AG04449 (cell line): ENCODE measurements around the gene ABCD4.
"Not testable (repeated sequence)": the region's sequence is repeated elsewhere in the genome, so short reads cannot be mapped to it uniquely, and the experiment has no call there.

ENCODE experiments used
- CTCF ChIA-PET: fragments of 350-600 bp; formaldehyde crosslinking; extraction: SDS; loops from one replicate; lab custom pipeline; 2021; ENCODE audit warnings: antibody characterized with exemption; lab: Yijun Ruan, JAX
- POLR2A ChIA-PET: fragments of 400-600, 350-600 bp; formaldehyde crosslinking; extraction: SDS; loops from one replicate; lab custom pipeline; 2020; ENCODE audit warnings: antibody characterized with exemption, inconsistent platforms; lab: Yijun Ruan, JAX
- DNase-seq: peaks from one replicate; pipeline ENCODE4 v3.0.0-alpha.2; 2010; ENCODE audit warnings: low read depth, low spot score
- H3K4me3 ChIP-seq: 2 replicates; pipeline ENCODE4 v1.5.1; 2011; ENCODE audit warnings: low read depth, mild to moderate bottlenecking, control low read depth, low read length
- TF ChIP-seq, protein P1 (sequence below): IDR thresholded peaks from one replicate; pipeline ENCODE4 v1.5.1; 2011; ENCODE audit warnings: mild to moderate bottlenecking, moderate library complexity, low read length, control low read depth, inconsistent platforms; ENCODE audit not compliant: insufficient read depth; ENCODE audit errors: missing control alignments

The ABCD4 gene

GRCh38 chr14:74348241-74348734, 45.6 kb upstream of the ABCD4 start, which contains the start of gene VRTN:
TSS of gene VRTN (plus strand) at chr14:74348471. CDS start at chr14:74356784, 8,313 bp downstream.
- H3K4me3 ChIP-seq: no peak within 1 kb of the TSS
- ChIA-PET POLR2A (no interaction called here), CTCF (interaction anchor here (0.8 to 2.2 kb wide), 5 partner anchors 11 to 130 kb away, joined by 3 to 8 read pairs (median 4); partner anchors contain the start of gene ABCD4)
- no peak for DNase-seq
- TF ChIP-seq, protein P1, sequence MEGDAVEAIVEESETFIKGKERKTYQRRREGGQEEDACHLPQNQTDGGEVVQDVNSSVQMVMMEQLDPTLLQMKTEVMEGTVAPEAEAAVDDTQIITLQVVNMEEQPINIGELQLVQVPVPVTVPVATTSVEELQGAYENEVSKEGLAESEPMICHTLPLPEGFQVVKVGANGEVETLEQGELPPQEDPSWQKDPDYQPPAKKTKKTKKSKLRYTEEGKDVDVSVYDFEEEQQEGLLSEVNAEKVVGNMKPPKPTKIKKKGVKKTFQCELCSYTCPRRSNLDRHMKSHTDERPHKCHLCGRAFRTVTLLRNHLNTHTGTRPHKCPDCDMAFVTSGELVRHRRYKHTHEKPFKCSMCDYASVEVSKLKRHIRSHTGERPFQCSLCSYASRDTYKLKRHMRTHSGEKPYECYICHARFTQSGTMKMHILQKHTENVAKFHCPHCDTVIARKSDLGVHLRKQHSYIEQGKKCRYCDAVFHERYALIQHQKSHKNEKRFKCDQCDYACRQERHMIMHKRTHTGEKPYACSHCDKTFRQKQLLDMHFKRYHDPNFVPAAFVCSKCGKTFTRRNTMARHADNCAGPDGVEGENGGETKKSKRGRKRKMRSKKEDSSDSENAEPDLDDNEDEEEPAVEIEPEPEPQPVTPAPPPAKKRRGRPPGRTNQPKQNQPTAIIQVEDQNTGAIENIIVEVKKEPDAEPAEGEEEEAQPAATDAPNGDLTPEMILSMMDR: no peak

DNA sequence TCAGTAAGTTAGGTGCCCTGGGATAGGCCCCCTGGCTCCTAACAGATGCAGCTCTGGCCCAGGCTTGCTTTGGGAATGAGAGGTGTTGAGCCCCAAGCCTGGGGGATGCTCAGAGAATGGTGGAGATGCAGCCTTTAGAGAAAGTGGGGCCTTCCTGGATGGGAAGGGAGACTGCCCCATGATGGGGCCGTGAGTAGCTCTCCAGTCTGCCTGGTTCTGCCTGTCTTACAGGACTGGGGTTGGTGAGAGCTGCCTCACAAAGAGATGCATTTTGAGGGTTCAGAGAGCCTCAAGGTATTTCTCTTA, 45.0 kb upstream of the ABCD4 start:
- DNase-seq: no peak
- ChIA-PET CTCF (interaction anchor here (0.8 to 2.2 kb wide), 5 partner anchors 12 to 130 kb away, joined by 3 to 8 read pairs (median 3); no protein-coding TSS in a partner anchor), POLR2A (no interaction called here)
- TF ChIP-seq, protein P1: no peak
- no peak overlapping the region for H3K4me3 ChIP-seq

DNA sequence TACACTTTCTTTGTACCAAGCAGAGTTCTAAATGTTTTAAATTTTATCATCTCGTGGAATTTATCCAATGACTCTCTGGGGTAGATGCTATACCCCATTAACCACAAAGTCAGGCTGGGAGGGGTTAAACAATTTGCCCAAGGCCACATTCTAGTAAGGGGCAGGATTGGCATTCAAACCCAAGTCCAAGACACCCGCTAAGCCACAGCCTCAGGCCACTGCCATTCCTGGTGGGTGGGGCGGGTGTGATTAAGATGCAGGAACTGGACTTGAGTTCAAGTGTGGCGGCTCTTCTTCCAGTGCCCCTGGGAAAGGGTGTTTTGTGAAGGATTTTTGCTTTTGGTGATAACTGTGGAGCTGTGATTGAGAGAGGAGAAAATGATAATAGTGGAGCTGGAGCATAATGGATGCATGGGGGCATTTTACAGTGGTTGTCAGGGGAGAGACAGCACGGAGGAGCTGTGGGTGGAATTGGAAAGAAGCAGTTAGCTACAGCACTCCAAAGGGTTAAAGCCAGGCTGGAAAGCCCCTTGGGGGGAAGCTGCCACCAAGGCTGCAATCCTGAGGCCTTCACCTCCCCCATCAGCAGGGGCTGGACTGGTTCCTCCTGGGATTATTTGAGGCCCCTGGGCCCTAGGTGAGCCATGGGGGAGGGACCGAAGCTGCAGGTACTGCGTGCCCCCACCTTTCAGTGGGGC, 44.5 kb upstream of the ABCD4 start:
- POLR2A ChIA-PET: no interaction called here

GRCh38 chr14:74346341-74346740, 43.6 kb upstream of the ABCD4 start:
- CTCF ChIA-PET: interaction anchor here (2.2 to 3.5 kb wide), 2 partner anchors 17 to 132 kb away, joined by 8 to 14 read pairs; no protein-coding TSS in a partner anchor
- H3K4me3 ChIP-seq: no peak overlapping the region
- no peak for DNase-seq
- POLR2A ChIA-PET: no interaction called here
- TF ChIP-seq, protein P1: no peak

More for the DNA sequence above, 44.5 kb upstream of the ABCD4 start:
- CTCF ChIA-PET: interaction anchor here (0.8 to 3.5 kb wide), 6 partner anchors 12 to 131 kb away, joined by 3 to 14 read pairs (median 4); no protein-coding TSS in a partner anchor
- H3K4me3 ChIP-seq: no peak overlapping the region
- no peak for DNase-seq
- TF ChIP-seq, protein P1: no peak

- DNase-seq: peak; percentile 83
- ChIA-PET POLR2A (no interaction called here), CTCF (interaction anchor here (1.0 to 1.2 kb wide), 2 partner anchors 9 to 146 kb away, joined by 3 to 5 read pairs; no protein-coding TSS in a partner anchor)
- H3K4me3 ChIP-seq: no peak overlapping the region
- TF ChIP-seq, protein P1: no peak
Measured at GRCh38 chr14:74333909-74334308, 31.2 kb upstream of the ABCD4 start.

GRCh38 chr14:74329950-74330552, 27.3 kb upstream of the ABCD4 start:
- CTCF ChIA-PET: interaction anchor here (0.6 kb wide), 1 partner anchor 56 kb away, joined by 4 read pairs; no protein-coding TSS in a partner anchor
- H3K4me3 ChIP-seq, DNase-seq, POLR2A ChIA-PET: not testable (repeated sequence)
